Esophagus muscularis mucosa (tissue), 4 donors: ENCODE data around the gene CLDN4.

ENCODE experiments used
- CTCF ChIP-seq, 3 experiments: fragments of 200-600 bp in 2 of 3; fragments of 450-650 bp in 1 of 3; sonication (generic) in 2 of 3; IDR thresholded peaks; one replicate each; pipeline ENCODE4 v1.5.1; 2017 to 2019; ENCODE audit warnings: antibody characterized with exemption in 3 of 3, mild to moderate bottlenecking in 2 of 3, moderate library complexity in 1 of 3
- EP300 ChIP-seq: sonication (generic); formaldehyde crosslinking; IDR thresholded peaks from one replicate; pipeline ENCODE4 v1.6.1; 2017; ENCODE audit warnings: antibody characterized with exemption
- POLR2A ChIP-seq: fragments of 450-650 bp; IDR thresholded peaks from one replicate; pipeline ENCODE4 v1.6.1; 2017; ENCODE audit warnings: antibody characterized with exemption, moderate library complexity, mild to moderate bottlenecking, low read depth
- POLR2AphosphoS5 ChIP-seq, 2 donors: sonication (generic); formaldehyde crosslinking; IDR thresholded peaks; one replicate each; pipeline ENCODE4 v1.6.1; 2017; ENCODE audit warnings: antibody characterized with exemption in 2 of 2

- TF ChIP-seq CTCF (IDR thresholded peaks at IDR 0.05) (no peak), POLR2AphosphoS5 (IDR thresholded peaks at IDR 0.05) (no peak), EP300 (no peak), POLR2A (no peak)
Measured at GRCh38 chr7:73822319-73823173, 8.2 kb upstream of the CLDN4 start.
